Liver (tissue), 9 donors: ENCODE measurements around the gene NHS. TPM values are rescaled to one million over a fixed set of nuclear protein-coding genes. Genes with fewer than 3 reads are reported as not detected.

Source experiments
- DNase-seq: peaks from one replicate; pipeline ENCODE4 v3.0.0-alpha.2; 2017; ENCODE audit warnings: low spot score
- H3K27ac ChIP-seq, 2 donors: one replicate each; pipeline ENCODE4 v1.7.0; 2013; ENCODE audit warnings: inconsistent platforms in 2 of 2, low read length in 2 of 2, control low read depth in 1 of 2, low read depth in 1 of 2, mild to moderate bottlenecking in 1 of 2
- H3K27me3 ChIP-seq, 4 donors: one replicate each; pipeline versions ENCODE4 v1.6.1 to v1.7.0; 2013; ENCODE audit warnings: low read length in 3 of 4, inconsistent platforms in 1 of 4, mild to moderate bottlenecking in 1 of 4, moderate library complexity in 1 of 4; ENCODE audit not compliant: control insufficient read depth in 4 of 4, insufficient read depth in 4 of 4
- H3K36me3 ChIP-seq, 4 donors: one replicate each; pipeline versions ENCODE4 v1.6.1 to v1.7.0; 2013; ENCODE audit warnings: low read length in 3 of 4, mild to moderate bottlenecking in 3 of 4, low read depth in 1 of 4, moderate library complexity in 1 of 4; ENCODE audit not compliant: control insufficient read depth in 4 of 4, insufficient read depth in 3 of 4
- H3K4me1 ChIP-seq, 4 donors: one replicate each; pipeline versions ENCODE4 v1.6.1 to v1.7.0; 2013; ENCODE audit warnings: low read length in 3 of 4, mild to moderate bottlenecking in 3 of 4, moderate library complexity in 1 of 4; ENCODE audit not compliant: control insufficient read depth in 4 of 4, insufficient read depth in 4 of 4
- H3K4me3 ChIP-seq, 3 donors: one replicate each; pipeline versions ENCODE4 v1.6.1 to v1.7.0; 2013; ENCODE audit warnings: low read length in 3 of 3, control low read depth in 1 of 3, low read depth in 1 of 3, mild to moderate bottlenecking in 1 of 3
- H3K9ac ChIP-seq, 2 donors: one replicate each; pipeline ENCODE4 v1.7.0; 2013; ENCODE audit warnings: low read length in 2 of 2, mild to moderate bottlenecking in 2 of 2, moderate library complexity in 2 of 2, control low read depth in 1 of 2, low read depth in 1 of 2
- H3K9me3 ChIP-seq, 4 donors: one replicate each; pipeline versions ENCODE4 v1.6.1 to v1.7.0; 2013; ENCODE audit warnings: low read length in 3 of 4; ENCODE audit not compliant: control insufficient read depth in 4 of 4
- EGR1 ChIP-seq, 2 donors: IDR thresholded peaks; 2 replicates each; pipeline ENCODE4 v1.6.1; 2016 to 2018; ENCODE audit warnings: antibody characterized with exemption in 2 of 2, low read depth in 2 of 2
- FOXA1 ChIP-seq: IDR thresholded peaks from 2 replicates; pipeline ENCODE4 v1.6.1; 2016; ENCODE audit warnings: antibody characterized with exemption
- FOXA2 ChIP-seq: IDR thresholded peaks from 2 replicates; pipeline ENCODE4 v1.6.1; 2016; ENCODE audit warnings: antibody characterized with exemption
- GABPA ChIP-seq, 2 donors: IDR thresholded peaks in 1 of 2; conservative IDR thresholded peaks in 1 of 2; 2 replicates each; pipeline ENCODE4 v1.6.1; 2016; ENCODE audit warnings: antibody characterized with exemption in 2 of 2, mild to moderate bottlenecking in 1 of 2, moderate library complexity in 1 of 2
- HNF4A ChIP-seq, 2 donors: conservative IDR thresholded peaks; 2 replicates each; pipeline ENCODE4 v1.6.1; 2016; ENCODE audit warnings: antibody characterized with exemption in 2 of 2, mild to moderate bottlenecking in 2 of 2
- HNF4G ChIP-seq: IDR thresholded peaks from 2 replicates; pipeline ENCODE4 v1.6.1; 2016; ENCODE audit warnings: antibody characterized with exemption
- JUND ChIP-seq, 2 donors: IDR thresholded peaks; 2 replicates each; pipeline ENCODE4 v1.6.1; 2016; ENCODE audit warnings: antibody characterized with exemption in 2 of 2
- MAX ChIP-seq: IDR thresholded peaks from 2 replicates; pipeline ENCODE4 v1.6.1; 2016; ENCODE audit warnings: antibody characterized with exemption
- RAD21 ChIP-seq, 2 donors: IDR thresholded peaks; 2 replicates each; pipeline ENCODE4 v1.6.1; 2016; ENCODE audit warnings: antibody characterized with exemption in 2 of 2, mild to moderate bottlenecking in 2 of 2
- REST ChIP-seq: IDR thresholded peaks from 2 replicates; pipeline ENCODE4 v1.6.1; 2016; ENCODE audit warnings: antibody characterized with exemption, mild to moderate bottlenecking
- RXRA ChIP-seq, 2 donors: IDR thresholded peaks; 2 replicates each; pipeline ENCODE4 v1.6.1; 2017 to 2018; ENCODE audit warnings: antibody characterized with exemption in 2 of 2, mild to moderate bottlenecking in 1 of 2
- TAF1 ChIP-seq: conservative IDR thresholded peaks from 2 replicates; pipeline ENCODE4 v1.6.1; 2016; ENCODE audit warnings: antibody characterized with exemption, mild to moderate bottlenecking
- WGBS: extraction: QIAGEN DNeasy Blood & Tissue Kit; methylation state at CpG from one replicate; pipeline ENCODE4 v1.1.7; 2013; 5-methylcytosine and 5-hydroxymethylcytosine counted together
- polyA plus RNA-seq, 2 donors: library from polyadenylated mRNA; stranded (reverse) in 1 of 2; unstranded in 1 of 2; fragments of 200-250 nt in 1 of 2; fragments of >200 nt in 1 of 2; fragmentation: Nextera tagmentation in 1 of 2; extraction: Ambion mirVana in 1 of 2; gene quantifications; one replicate each; pipeline versions ENCODE4 v1.2.1 to v1.2.3, GENCODE V29; 2013 to 2015
- total RNA-seq, 2 donors: library from RNA; depleted of rRNA; stranded (reverse); fragments of >200 nt; gene quantifications; one replicate each; pipeline ENCODE4 v1.2.3, GENCODE V29; 2014
- TF ChIP-seq, protein P1 (sequence below): fragments of 150-350 bp; IDR thresholded peaks from 2 replicates; pipeline ENCODE4 v1.5.1; 2017; ENCODE audit warnings: improper control_type of control experiment, low read depth, low read length; ENCODE audit not compliant: missing input control
- TF ChIP-seq, protein P2 (sequence below): IDR thresholded peaks from 2 replicates; pipeline ENCODE4 v1.6.1; 2016; ENCODE audit warnings: antibody characterized with exemption
- donor health status: healthy.
- donor health status: healthy.
- donor health status: healthy.
- donor health status: healthy.
- donor health status: healthy.

The NHS gene
- total and polyA plus RNA-seq, 4 donors, result 0.03 to 0.17 (median 0.10) TPM

DNA sequence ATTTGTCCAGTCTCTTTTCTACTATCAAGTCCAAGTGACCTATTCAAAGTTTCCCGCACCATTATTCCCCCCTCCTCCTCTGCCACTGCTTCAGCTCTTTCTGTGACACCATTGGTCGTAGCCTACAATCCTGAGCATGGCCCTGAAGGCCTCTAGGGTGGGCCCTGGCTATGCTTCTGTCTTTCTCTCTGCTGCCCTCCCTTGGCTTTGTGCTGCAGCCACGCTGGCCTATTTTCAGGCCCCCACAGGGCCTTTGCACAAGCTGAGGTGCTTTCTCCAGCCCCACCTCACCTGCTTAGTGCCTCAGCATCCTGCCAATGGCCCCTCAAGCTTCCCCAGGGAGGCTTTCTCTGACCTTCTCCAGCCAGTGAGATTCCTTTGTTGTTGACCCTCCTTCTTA is 156.5 kb downstream of the NHS start (continued):
- TF ChIP-seq RAD21 (IDR thresholded peaks at IDR 0.05), result no peak
- TF ChIP-seq, protein P1, sequence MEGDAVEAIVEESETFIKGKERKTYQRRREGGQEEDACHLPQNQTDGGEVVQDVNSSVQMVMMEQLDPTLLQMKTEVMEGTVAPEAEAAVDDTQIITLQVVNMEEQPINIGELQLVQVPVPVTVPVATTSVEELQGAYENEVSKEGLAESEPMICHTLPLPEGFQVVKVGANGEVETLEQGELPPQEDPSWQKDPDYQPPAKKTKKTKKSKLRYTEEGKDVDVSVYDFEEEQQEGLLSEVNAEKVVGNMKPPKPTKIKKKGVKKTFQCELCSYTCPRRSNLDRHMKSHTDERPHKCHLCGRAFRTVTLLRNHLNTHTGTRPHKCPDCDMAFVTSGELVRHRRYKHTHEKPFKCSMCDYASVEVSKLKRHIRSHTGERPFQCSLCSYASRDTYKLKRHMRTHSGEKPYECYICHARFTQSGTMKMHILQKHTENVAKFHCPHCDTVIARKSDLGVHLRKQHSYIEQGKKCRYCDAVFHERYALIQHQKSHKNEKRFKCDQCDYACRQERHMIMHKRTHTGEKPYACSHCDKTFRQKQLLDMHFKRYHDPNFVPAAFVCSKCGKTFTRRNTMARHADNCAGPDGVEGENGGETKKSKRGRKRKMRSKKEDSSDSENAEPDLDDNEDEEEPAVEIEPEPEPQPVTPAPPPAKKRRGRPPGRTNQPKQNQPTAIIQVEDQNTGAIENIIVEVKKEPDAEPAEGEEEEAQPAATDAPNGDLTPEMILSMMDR, result no peak
- no peak for TF ChIP-seq JUND (IDR thresholded peaks at IDR 0.05)
- TF ChIP-seq FOXA2, result no peak
- no peak for TF ChIP-seq MAX
- TF ChIP-seq RXRA (IDR thresholded peaks at IDR 0.05), result no peak

GRCh38 chrX:17535229-17535628 is 160.2 kb downstream of the NHS start:
- DNase-seq, result peak; percentile 33
- Histone ChIP-seq H3K36me3 (no peaks in the 10 kb centered on the region), H3K4me3 (no peak overlapping the region), H3K27ac (no peak overlapping the region), H3K27me3 (no peaks in the 10 kb centered on the region), H3K4me1 (no peaks in the 10 kb centered on the region), H3K9ac (no peak overlapping the region), H3K9me3 (peaks cover 0 to 3% (median 0%) of the 10 kb centered on the region in 4 donors)
- TF ChIP-seq JUND (IDR thresholded peaks at IDR 0.05) (no peak), REST (no peak), RAD21 (IDR thresholded peaks at IDR 0.05) (peak; percentile 53 to 64), GABPA (IDR thresholded peaks at IDR 0.05 in 1 of 2, conservative IDR thresholded peaks at IDR 0.05 in 1 of 2) (no peak)
- TF ChIP-seq, protein P1, result peak; percentile 33
- 82% methylated on average over 4 of the region's 4 CpGs for WGBS

GRCh38 chrX:17537723-17538243 is 162.8 kb downstream of the NHS start:
- 83% methylated on average over 10 of the region's 10 CpGs for WGBS
- no peak overlapping the region for H3K27ac ChIP-seq
- DNase-seq, result no peak
- no peak for TF ChIP-seq MAX
- no peak for TF ChIP-seq TAF1
- no peak for TF ChIP-seq EGR1 (IDR thresholded peaks at IDR 0.05; ENCODE audit: low read depth in 2 of 2)
- TF ChIP-seq, protein P2, sequence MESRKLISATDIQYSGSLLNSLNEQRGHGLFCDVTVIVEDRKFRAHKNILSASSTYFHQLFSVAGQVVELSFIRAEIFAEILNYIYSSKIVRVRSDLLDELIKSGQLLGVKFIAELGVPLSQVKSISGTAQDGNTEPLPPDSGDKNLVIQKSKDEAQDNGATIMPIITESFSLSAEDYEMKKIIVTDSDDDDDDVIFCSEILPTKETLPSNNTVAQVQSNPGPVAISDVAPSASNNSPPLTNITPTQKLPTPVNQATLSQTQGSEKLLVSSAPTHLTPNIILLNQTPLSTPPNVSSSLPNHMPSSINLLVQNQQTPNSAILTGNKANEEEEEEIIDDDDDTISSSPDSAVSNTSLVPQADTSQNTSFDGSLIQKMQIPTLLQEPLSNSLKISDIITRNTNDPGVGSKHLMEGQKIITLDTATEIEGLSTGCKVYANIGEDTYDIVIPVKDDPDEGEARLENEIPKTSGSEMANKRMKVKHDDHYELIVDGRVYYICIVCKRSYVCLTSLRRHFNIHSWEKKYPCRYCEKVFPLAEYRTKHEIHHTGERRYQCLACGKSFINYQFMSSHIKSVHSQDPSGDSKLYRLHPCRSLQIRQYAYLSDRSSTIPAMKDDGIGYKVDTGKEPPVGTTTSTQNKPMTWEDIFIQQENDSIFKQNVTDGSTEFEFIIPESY, result no peak
- no peak for TF ChIP-seq FOXA2
- no peak for TF ChIP-seq HNF4A (conservative IDR thresholded peaks at IDR 0.05)
- no peak for TF ChIP-seq REST
- no peak for TF ChIP-seq HNF4G
- no peak for TF ChIP-seq RXRA (IDR thresholded peaks at IDR 0.05)
- no peak for TF ChIP-seq JUND (IDR thresholded peaks at IDR 0.05)
- no peak for TF ChIP-seq GABPA (IDR thresholded peaks at IDR 0.05 in 1 of 2, conservative IDR thresholded peaks at IDR 0.05 in 1 of 2)
- no peak for TF ChIP-seq FOXA1

More at GRCh38 chrX:17537723-17538243, 162.8 kb downstream of the NHS start:
- Histone ChIP-seq H3K27me3 (no peaks in the 10 kb centered on the region), H3K36me3 (no peaks in the 10 kb centered on the region), H3K4me3 (no peak overlapping the region), H3K9me3 (peaks cover 0 to 3% (median 0%) of the 10 kb centered on the region in 4 donors), H3K9ac (no peak overlapping the region), H3K4me1 (no peaks in the 10 kb centered on the region)
